ENCODE data around the gene DLGAP4. TPM values are rescaled to one million over a fixed set of nuclear protein-coding genes. Genes with fewer than 3 reads are reported as not detected.

The DLGAP4 gene
- total and polyA plus RNA-seq, 2 of the 8 experiments (the other 6 are each of a cell fraction or from before 2014, with no cell fraction given): 41.2 to 57.2 TPM

GRCh38 chr20:36527331-36528125, 221.4 kb downstream of the DLGAP4 start:
- FAIRE-seq (no peak), DNase-seq (ENCODE audit: low read depth in 1 of 2, low spot score in 2 of 2) (no peak)
- Histone ChIP-seq H3K4me3 (ENCODE audit: extremely low read depth in 1 of 4, insufficient read depth in 2 of 4, low read depth in 3 of 4, low read length in 4 of 4) (no peak overlapping the region), H2BK12ac (ENCODE audit: low read depth, low read length) (no peak overlapping the region), H4K5ac (ENCODE audit: insufficient read length, low read depth, low read length) (no peak overlapping the region), H3K79me2 (ENCODE audit: control insufficient read depth in 1 of 2, insufficient read depth in 2 of 2, low read length in 2 of 2) (no peaks in the 10 kb centered on the region), H3K27me3 (replicated peaks in 1 of 4; ENCODE audit: control insufficient read depth in 3 of 4, extremely low read depth in 1 of 4, insufficient read depth in 3 of 4, low read length in 3 of 4) (no peaks in the 10 kb centered on the region), H3K56ac (replicated peaks; ENCODE audit: insufficient read length, low read depth, low read length) (no peak overlapping the region), H2BK20ac (ENCODE audit: low read length) (no peak overlapping the region), H3K9me3 (ENCODE audit: insufficient read depth in 2 of 2, low read depth in 1 of 2, low read length in 1 of 2) (no peaks in the 10 kb centered on the region), H3K79me1 (ENCODE audit: low read depth, low read length) (no peaks in the 10 kb centered on the region; the same call in 1 of the 2 replicates), H3K4me1 (replicated peaks in 1 of 4; ENCODE audit: control insufficient read depth in 3 of 4, insufficient read depth in 4 of 4, low read length in 3 of 4) (no peaks in the 10 kb centered on the region), H4K8ac (ENCODE audit: extremely low read depth, insufficient read depth, low read length) (peak overlapping the region; percentile 3; the same call in 1 of the 2 replicates), H2AK5ac (ENCODE audit: low read depth, low read length) (no peak overlapping the region), H3K9ac (replicated peaks in 1 of 4; ENCODE audit: extremely low read depth in 1 of 4, low read depth in 3 of 4, low read length in 3 of 4) (no peak overlapping the region), H3K23me2 (ENCODE audit: low read depth, low read length) (no peaks in the 10 kb centered on the region), H2BK5ac (ENCODE audit: low read depth, low read length) (no peak overlapping the region), H4K20me1 (replicated peaks in 1 of 2; ENCODE audit: control insufficient read depth in 1 of 2, insufficient read depth in 2 of 2, low read length in 2 of 2) (peaks cover 8 to 14% of the 10 kb centered on the region in 2 experiments), H3K14ac (ENCODE audit: insufficient read length) (no peak overlapping the region), H3K18ac (ENCODE audit: extremely low read depth, low read length) (no peak overlapping the region), H3K4me2 (ENCODE audit: insufficient read depth in 1 of 2, low read depth in 2 of 2, low read length in 2 of 2) (no peak overlapping the region), H4K91ac (replicated peaks; ENCODE audit: insufficient read length, low read length) (no peak overlapping the region), H3K23ac (ENCODE audit: insufficient read length) (no peak overlapping the region), H2BK15ac (ENCODE audit: low read length) (no peak overlapping the region), H3K36me3 (ENCODE audit: control insufficient read depth in 2 of 4, insufficient read depth in 4 of 4, low read length in 3 of 4) (peaks cover 6 to 30% (median 19%) of the 10 kb centered on the region in 4 experiments), H3K4ac (replicated peaks; ENCODE audit: insufficient read length, low read depth, low read length) (no peak overlapping the region), H2BK120ac (replicated peaks; ENCODE audit: low read depth, low read length) (no peak overlapping the region), H2AFZ (ENCODE audit: low read length) (no peak overlapping the region), H3K27ac (ENCODE audit: low read depth, low read length) (no peak overlapping the region)
- TF ChIP-seq TAF1 (IDR thresholded peaks at IDR 0.05; ENCODE audit: low read depth, low read length) (no peak), KDM5A (IDR thresholded peaks at IDR 0.05; ENCODE audit: low read length) (no peak), MAX (IDR thresholded peaks at IDR 0.05) (no peak), POU5F1 (IDR thresholded peaks at IDR 0.05; ENCODE audit: low read depth, low read length) (no peak), EGR1 (IDR thresholded peaks at IDR 0.05; ENCODE audit: borderline replicate concordance, low read depth, low read length) (no peak), SIX5 (IDR thresholded peaks at IDR 0.05; ENCODE audit: low read depth, low read length) (no peak), NRF1 (IDR thresholded peaks at IDR 0.05; ENCODE audit: low read depth, low read length) (no peak), SUZ12 (IDR thresholded peaks at IDR 0.05; ENCODE audit: low read length) (no peak), BCL11A (IDR thresholded peaks at IDR 0.05; ENCODE audit: low read depth in 2 of 2, low read length in 2 of 2) (no peak), TBP (IDR thresholded peaks at IDR 0.05; ENCODE audit: low read depth, low read length) (no peak), GTF2F1 (IDR thresholded peaks at IDR 0.05; ENCODE audit: borderline replicate concordance, low read depth, low read length) (no peak)
- ChIA-PET CTCF (ENCODE audit: partially characterized antibody) (interaction anchor here (0.6 to 2.6 kb wide), 4 partner anchors 14 to 68 kb away, joined by 3 to 16 read pairs (median 5); partner anchors contain the start of gene MYL9), POLR2A (ENCODE audit: partially characterized antibody) (interaction anchor here (0.7 kb wide), 1 partner anchor 15 kb away, joined by 3 read pairs; no protein-coding TSS in a partner anchor)
- WGBS, 2 experiments (ENCODE audit: extremely low coverage in 1 of 2, insufficient coverage in 1 of 2, insufficient read length in 1 of 2, insufficient replicate concordance in 2 of 2, low coverage in 1 of 2, low lambda C conversion rate in 2 of 2, missing lambda C conversion rate in 1 of 2): 92% methylated on average over 32 of the region's 32 CpGs; no CpG with 5 or more reads in 1 of the 2 experiments

Data from H1 (cell line).